ENCODE measurements around the gene LRMDA. TPM values are rescaled to one million over a fixed set of nuclear protein-coding genes. Genes with fewer than 3 reads are reported as not detected.

Gene LRMDA
- total and polyA plus RNA-seq, 2 of the 13 experiments (the other 11 are each of a cell fraction or from before 2014, with no cell fraction given) = 13.4 to 22.0 TPM

DNA sequence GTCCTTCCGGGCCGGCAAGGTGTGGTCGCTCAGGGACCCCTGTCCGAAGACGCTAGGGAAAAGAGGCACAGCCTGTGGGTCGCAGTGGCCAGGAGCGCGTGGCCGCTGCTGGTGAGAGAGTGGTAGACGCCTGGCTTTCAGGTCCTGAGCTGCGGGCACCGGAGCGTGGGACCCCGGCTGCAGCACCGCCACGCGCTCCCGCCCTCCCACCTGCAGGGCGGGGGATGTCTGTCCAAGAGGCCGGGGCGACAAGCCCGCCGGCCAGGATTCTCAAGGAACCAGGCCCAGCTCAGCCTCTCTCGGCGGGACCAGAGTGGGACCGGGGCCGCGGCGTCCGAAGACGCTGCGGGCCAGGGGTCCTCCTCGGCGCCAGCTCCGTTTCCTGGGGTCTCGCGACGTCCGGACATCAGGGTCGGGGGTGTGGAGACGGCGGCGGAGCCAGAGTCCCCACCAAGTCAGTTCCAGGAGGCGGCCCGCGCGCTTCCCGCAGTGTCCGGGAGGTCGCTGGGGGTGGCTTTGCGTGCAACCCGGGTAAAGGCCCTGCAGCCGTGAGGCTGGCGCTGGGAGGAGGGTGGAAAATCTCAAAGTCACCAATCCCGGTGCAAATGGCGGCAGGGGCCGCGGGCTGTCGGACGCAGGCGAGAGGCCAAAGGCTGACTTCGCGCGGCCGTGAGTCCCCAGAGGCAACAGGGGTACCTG is 35.3 kb upstream of the LRMDA start:
- CTCF ChIA-PET (ENCODE audit: low intra/inter-chr PET ratio, low total read pairs) = no interaction called here
- Histone ChIP-seq H3K36me3 (replicated peaks in 1 of 2; ENCODE audit: control insufficient read depth in 1 of 2, insufficient read depth in 2 of 2, low read length in 2 of 2) (peaks cover 5 to 21% of the 10 kb centered on the region in 2 experiments; a peak in 2 of 5 replicates), H3K79me2 (ENCODE audit: insufficient read depth, low read length) (peaks cover 33% of the 10 kb centered on the region), H2AFZ (ENCODE audit: low read length) (no peak overlapping the region), H4K20me1 (ENCODE audit: insufficient read depth, low read length) (peaks cover 28% of the 10 kb centered on the region; the same call in 1 of the 2 replicates), H3K4me1 (ENCODE audit: insufficient read depth, low read length) (peaks cover 15% of the 10 kb centered on the region), H3K4me3 (replicated peaks in 1 of 3; ENCODE audit: insufficient read depth in 1 of 3, low read depth in 2 of 3, low read length in 3 of 3) (no peak overlapping the region), H3K27ac (ENCODE audit: extremely low read length, insufficient read depth, low read length) (no peak overlapping the region), H3K9ac (ENCODE audit: insufficient read depth, low read depth, low read length) (no peak overlapping the region), H3K27me3 (ENCODE audit: control insufficient read depth in 1 of 2, insufficient read depth in 2 of 2, low read length in 2 of 2) (no peaks in the 10 kb centered on the region; a peak in 1 of 5 replicates), H3K4me2 (ENCODE audit: low read depth, low read length) (no peak overlapping the region), H3K9me3 (ENCODE audit: low read length) (no peaks in the 10 kb centered on the region)
- 98% methylated on average over 49 of the region's 65 CpGs for WGBS (ENCODE audit: low lambda C conversion rate)
- no peak for FAIRE-seq
- BruUV-seq (replicated peaks) = no TSS peak
- intact Hi-C loops (cut with micrococcal nuclease; ENCODE audit: unreplicated experiment) (no loop called here), in situ Hi-C loops (cut with HindIII; ENCODE audit: extremely low pct_ligation_motif_present, low pct_unique_long_range_greater_than_20kb) (loop anchor here (10.0 kb wide), 1 partner anchor 639 kb away; no protein-coding TSS in a partner anchor)
- no peak for DNase-seq (ENCODE audit: low spot score)
- peak; percentile 4; the same call in 2 of the 3 replicates for ATAC-seq
- POLR2A ChIA-PET = no interaction called here
- no peak for TF ChIP-seq NCOA1 (CRISPR knock-in tag; IDR thresholded peaks at IDR 0.05)
- no peak for TF ChIP-seq MTA3 (CRISPR knock-in tag; IDR thresholded peaks at IDR 0.05)
- TF ChIP-seq ATF6 (CRISPR knock-in tag; conservative IDR thresholded peaks at IDR 0.05) = no peak
- TF ChIP-seq ZNF704 (CRISPR knock-in tag; IDR thresholded peaks at IDR 0.05; ENCODE audit: borderline replicate concordance) = no peak
- no peak for TF ChIP-seq PHF20 (CRISPR knock-in tag; IDR thresholded peaks at IDR 0.05)
- no peak for TF ChIP-seq CHD4 (IDR thresholded peaks at IDR 0.05; ENCODE audit: borderline replicate concordance, low read length)
- no peak for TF ChIP-seq MLLT10 (CRISPR knock-in tag; IDR thresholded peaks at IDR 0.05)
- TF ChIP-seq GTF2F1 (IDR thresholded peaks at IDR 0.05; ENCODE audit: low read length) = no peak
- peak; percentile 3; the same call in 1 of the 2 replicates for TF ChIP-seq NFKB2 (CRISPR knock-in tag; IDR thresholded peaks at IDR 0.05; ENCODE audit: borderline replicate concordance)
- TF ChIP-seq ZNF672 (CRISPR knock-in tag; IDR thresholded peaks at IDR 0.05) = no peak
- TF ChIP-seq CCDC6 (CRISPR knock-in tag; IDR thresholded peaks at IDR 0.05) = no peak
- TF ChIP-seq AGO1 (IDR thresholded peaks at IDR 0.05; ENCODE audit: low read depth, low read length, poor library complexity, severe bottlenecking) = peak; percentile 99
- TF ChIP-seq HNRNPL (IDR thresholded peaks at IDR 0.05; ENCODE audit: low read depth, low read length) = 0 out of 2 replicates have a peak, but pooled peaks have one; percentile 45
- TF ChIP-seq ZNF350 (CRISPR knock-in tag; IDR thresholded peaks at IDR 0.05; ENCODE audit: borderline replicate concordance, low read depth) = no peak
- peak; percentile 91 for TF ChIP-seq RBFOX2 (IDR thresholded peaks at IDR 0.05; ENCODE audit: low read depth, low read length)
- TF ChIP-seq, protein P1, sequence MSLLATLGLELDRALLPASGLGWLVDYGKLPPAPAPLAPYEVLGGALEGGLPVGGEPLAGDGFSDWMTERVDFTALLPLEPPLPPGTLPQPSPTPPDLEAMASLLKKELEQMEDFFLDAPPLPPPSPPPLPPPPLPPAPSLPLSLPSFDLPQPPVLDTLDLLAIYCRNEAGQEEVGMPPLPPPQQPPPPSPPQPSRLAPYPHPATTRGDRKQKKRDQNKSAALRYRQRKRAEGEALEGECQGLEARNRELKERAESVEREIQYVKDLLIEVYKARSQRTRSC (CRISPR knock-in tag; IDR thresholded peaks at IDR 0.05; ENCODE audit: low read depth) = no peak
- TF ChIP-seq, protein P2, sequence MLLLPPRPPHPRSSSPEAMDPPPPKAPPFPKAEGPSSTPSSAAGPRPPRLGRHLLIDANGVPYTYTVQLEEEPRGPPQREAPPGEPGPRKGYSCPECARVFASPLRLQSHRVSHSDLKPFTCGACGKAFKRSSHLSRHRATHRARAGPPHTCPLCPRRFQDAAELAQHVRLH (CRISPR knock-in tag; IDR thresholded peaks at IDR 0.05; ENCODE audit: borderline replicate concordance, low read depth) = no peak
- TF ChIP-seq ZNF512 (CRISPR knock-in tag; IDR thresholded peaks at IDR 0.05) = no peak
- no peak for TF ChIP-seq ZSCAN12 (CRISPR knock-in tag; IDR thresholded peaks at IDR 0.05)
- TF ChIP-seq DMAP1 (CRISPR knock-in tag; IDR thresholded peaks at IDR 0.05) = no peak

Measured in HepG2 (cell line).